ENCODE results near the gene RICTOR. TPM values are rescaled to one million over a fixed set of nuclear protein-coding genes. Genes with fewer than 3 reads are reported as not detected.

The RICTOR gene
- total and polyA plus RNA-seq, 9 of the 15 experiments (the other 6 are each of a cell fraction or from before 2014, with no cell fraction given) = 13.9 to 46.6 (median 22.6) TPM

DNA sequence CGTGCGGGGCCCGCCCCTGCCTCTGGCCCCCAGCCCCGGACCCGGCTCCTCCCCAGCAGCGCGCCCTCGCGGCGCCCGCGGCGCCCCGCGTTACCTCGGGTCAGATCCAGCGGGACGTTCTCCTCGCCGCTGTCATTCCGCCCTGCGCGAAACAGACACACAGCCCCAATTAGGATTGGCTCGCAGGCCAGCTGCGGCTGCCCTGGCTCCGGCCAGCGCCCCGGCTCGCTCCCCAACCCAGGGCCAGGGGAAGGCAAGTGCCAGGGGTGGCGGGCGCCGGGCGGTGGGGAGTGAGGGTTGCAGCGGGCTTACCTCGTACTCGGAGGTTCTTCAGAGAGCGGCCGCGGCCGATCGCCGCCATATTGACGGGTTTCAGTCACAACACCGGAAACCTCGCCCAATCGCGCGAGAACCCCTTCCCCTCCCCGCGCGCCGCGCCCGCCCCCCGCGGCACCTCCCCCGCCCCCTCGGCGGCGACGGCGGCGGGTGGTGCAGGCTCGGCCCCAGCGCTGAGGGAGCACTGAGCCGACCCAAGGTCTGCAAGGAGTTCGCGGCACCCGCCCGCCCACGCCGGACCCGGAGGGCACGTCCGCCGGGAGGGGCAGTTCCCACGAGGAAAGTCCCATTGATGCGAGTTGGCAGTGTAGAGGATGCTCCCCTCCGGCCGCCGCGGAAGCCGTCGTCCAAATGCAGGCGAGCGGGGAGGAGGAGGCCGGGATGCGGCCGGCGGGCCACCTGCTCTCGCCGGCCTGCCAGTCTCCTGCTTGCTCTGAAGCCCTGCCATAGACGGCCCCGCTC lies at the start of gene RICTOR (continued):
- no peak for TF ChIP-seq SMAD3 (CRISPR knock-in tag; conservative IDR thresholded peaks at IDR 0.05)
- TF ChIP-seq SMARCC2 (IDR thresholded peaks at IDR 0.05; ENCODE audit: low read depth) = no peak
- no peak for TF ChIP-seq HDAC6 (IDR thresholded peaks at IDR 0.05; ENCODE audit: low read depth, low read length)
- TF ChIP-seq ZNF707 (CRISPR knock-in tag; conservative IDR thresholded peaks at IDR 0.05) = no peak
- no peak for TF ChIP-seq SRSF3 (IDR thresholded peaks at IDR 0.05; ENCODE audit: insufficient read depth, low read length)
- TF ChIP-seq TAF7 (tag; IDR thresholded peaks at IDR 0.05) = peak; percentile 92
- TF ChIP-seq, protein P1, sequence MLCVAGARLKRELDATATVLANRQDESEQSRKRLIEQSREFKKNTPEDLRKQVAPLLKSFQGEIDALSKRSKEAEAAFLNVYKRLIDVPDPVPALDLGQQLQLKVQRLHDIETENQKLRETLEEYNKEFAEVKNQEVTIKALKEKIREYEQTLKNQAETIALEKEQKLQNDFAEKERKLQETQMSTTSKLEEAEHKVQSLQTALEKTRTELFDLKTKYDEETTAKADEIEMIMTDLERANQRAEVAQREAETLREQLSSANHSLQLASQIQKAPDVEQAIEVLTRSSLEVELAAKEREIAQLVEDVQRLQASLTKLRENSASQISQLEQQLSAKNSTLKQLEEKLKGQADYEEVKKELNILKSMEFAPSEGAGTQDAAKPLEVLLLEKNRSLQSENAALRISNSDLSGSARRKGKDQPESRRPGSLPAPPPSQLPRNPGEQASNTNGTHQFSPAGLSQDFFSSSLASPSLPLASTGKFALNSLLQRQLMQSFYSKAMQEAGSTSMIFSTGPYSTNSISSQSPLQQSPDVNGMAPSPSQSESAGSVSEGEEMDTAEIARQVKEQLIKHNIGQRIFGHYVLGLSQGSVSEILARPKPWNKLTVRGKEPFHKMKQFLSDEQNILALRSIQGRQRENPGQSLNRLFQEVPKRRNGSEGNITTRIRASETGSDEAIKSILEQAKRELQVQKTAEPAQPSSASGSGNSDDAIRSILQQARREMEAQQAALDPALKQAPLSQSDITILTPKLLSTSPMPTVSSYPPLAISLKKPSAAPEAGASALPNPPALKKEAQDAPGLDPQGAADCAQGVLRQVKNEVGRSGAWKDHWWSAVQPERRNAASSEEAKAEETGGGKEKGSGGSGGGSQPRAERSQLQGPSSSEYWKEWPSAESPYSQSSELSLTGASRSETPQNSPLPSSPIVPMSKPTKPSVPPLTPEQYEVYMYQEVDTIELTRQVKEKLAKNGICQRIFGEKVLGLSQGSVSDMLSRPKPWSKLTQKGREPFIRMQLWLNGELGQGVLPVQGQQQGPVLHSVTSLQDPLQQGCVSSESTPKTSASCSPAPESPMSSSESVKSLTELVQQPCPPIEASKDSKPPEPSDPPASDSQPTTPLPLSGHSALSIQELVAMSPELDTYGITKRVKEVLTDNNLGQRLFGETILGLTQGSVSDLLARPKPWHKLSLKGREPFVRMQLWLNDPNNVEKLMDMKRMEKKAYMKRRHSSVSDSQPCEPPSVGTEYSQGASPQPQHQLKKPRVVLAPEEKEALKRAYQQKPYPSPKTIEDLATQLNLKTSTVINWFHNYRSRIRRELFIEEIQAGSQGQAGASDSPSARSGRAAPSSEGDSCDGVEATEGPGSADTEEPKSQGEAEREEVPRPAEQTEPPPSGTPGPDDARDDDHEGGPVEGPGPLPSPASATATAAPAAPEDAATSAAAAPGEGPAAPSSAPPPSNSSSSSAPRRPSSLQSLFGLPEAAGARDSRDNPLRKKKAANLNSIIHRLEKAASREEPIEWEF (CRISPR knock-in tag; IDR thresholded peaks at IDR 0.05) = no peak
- TF ChIP-seq, protein P2, sequence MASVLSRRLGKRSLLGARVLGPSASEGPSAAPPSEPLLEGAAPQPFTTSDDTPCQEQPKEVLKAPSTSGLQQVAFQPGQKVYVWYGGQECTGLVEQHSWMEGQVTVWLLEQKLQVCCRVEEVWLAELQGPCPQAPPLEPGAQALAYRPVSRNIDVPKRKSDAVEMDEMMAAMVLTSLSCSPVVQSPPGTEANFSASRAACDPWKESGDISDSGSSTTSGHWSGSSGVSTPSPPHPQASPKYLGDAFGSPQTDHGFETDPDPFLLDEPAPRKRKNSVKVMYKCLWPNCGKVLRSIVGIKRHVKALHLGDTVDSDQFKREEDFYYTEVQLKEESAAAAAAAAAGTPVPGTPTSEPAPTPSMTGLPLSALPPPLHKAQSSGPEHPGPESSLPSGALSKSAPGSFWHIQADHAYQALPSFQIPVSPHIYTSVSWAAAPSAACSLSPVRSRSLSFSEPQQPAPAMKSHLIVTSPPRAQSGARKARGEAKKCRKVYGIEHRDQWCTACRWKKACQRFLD (CRISPR knock-in tag; IDR thresholded peaks at IDR 0.05) = no peak
- TF ChIP-seq, protein P3, sequence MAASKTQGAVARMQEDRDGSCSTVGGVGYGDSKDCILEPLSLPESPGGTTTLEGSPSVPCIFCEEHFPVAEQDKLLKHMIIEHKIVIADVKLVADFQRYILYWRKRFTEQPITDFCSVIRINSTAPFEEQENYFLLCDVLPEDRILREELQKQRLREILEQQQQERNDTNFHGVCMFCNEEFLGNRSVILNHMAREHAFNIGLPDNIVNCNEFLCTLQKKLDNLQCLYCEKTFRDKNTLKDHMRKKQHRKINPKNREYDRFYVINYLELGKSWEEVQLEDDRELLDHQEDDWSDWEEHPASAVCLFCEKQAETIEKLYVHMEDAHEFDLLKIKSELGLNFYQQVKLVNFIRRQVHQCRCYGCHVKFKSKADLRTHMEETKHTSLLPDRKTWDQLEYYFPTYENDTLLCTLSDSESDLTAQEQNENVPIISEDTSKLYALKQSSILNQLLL (CRISPR knock-in tag; IDR thresholded peaks at IDR 0.05; ENCODE audit: borderline replicate concordance) = no peak
- TF ChIP-seq ZNF695 (CRISPR knock-in tag; IDR thresholded peaks at IDR 0.05) = no peak
- TF ChIP-seq, protein P4, sequence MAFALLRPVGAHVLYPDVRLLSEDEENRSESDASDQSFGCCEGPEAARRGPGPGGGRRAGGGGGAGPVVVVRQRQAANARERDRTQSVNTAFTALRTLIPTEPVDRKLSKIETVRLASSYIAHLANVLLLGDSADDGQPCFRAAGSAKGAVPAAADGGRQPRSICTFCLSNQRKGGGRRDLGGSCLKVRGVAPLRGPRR (CRISPR knock-in tag; IDR thresholded peaks at IDR 0.05) = no peak
- TF ChIP-seq ZSCAN32 (CRISPR knock-in tag; IDR thresholded peaks at IDR 0.05) = no peak
- TF ChIP-seq FOXA3 (CRISPR knock-in tag; conservative IDR thresholded peaks at IDR 0.05 in 1 of 2, IDR thresholded peaks at IDR 0.05 in 1 of 2) = no peak
- TF ChIP-seq PHF21A (IDR thresholded peaks at IDR 0.05; ENCODE audit: borderline replicate concordance, low read depth) = no peak
- TF ChIP-seq ZZZ3 (IDR thresholded peaks at IDR 0.05) = no peak
- TF ChIP-seq CEBPG (CRISPR knock-in tag; IDR thresholded peaks at IDR 0.05) = no peak
- TF ChIP-seq CEBPG (tag; conservative IDR thresholded peaks at IDR 0.05 in 1 of 2, IDR thresholded peaks at IDR 0.05 in 1 of 2) = no peak
- TF ChIP-seq SRF (CRISPR knock-in tag; IDR thresholded peaks at IDR 0.05) = no peak; a peak in 1 of 4 replicates
- peak; percentile 88 for TF ChIP-seq TBP (optimal IDR thresholded peaks at IDR 0.05; ENCODE audit: low read depth, low read length)
